Ovary (tissue), 9 donors: ENCODE results near the gene MCMBP. TPM values are rescaled to one million over a fixed set of nuclear protein-coding genes. Genes with fewer than 3 reads are reported as not detected.
"Not testable (repeated sequence)": the region's sequence is repeated elsewhere in the genome, so short reads cannot be mapped to it uniquely, and the experiment has no call there.

Experiments
- DNase-seq, 5 donors: peaks; one replicate each; pipeline ENCODE4 v3.0.0-alpha.2; 2019 to 2020
- H3K27ac ChIP-seq, 2 donors: fragments of 200-600 bp; one replicate each; pipeline versions ENCODE4 v1.5.1 to v1.8.0; 2019 to 2022
- H3K27me3 ChIP-seq: fragments of 200-600 bp; one replicate; pipeline ENCODE4 v1.8.0; 2022
- H3K36me3 ChIP-seq: fragments of 200-600 bp; sonication (generic); one replicate; pipeline ENCODE4 v1.5.1; 2019
- H3K4me1 ChIP-seq: one replicate; pipeline ENCODE4 v1.8.1; 2013; ENCODE audit warnings: mild to moderate bottlenecking, moderate library complexity; ENCODE audit not compliant: insufficient read depth
- H3K4me3 ChIP-seq: fragments of 200-600 bp; sonication (generic); one replicate; pipeline ENCODE4 v1.5.1; 2017
- H3K9me3 ChIP-seq, 2 donors: fragments of 200-600 bp in 1 of 2; sonication (generic) in 1 of 2; one replicate each; pipeline versions ENCODE4 v1.5.1 to v1.8.1; 2013 to 2019; ENCODE audit warnings: mild to moderate bottlenecking in 1 of 2, moderate library complexity in 1 of 2
- CTCF ChIP-seq, 3 donors: fragments of 450-650 bp in 2 of 3; fragments of 200-600 bp in 1 of 3; IDR thresholded peaks; one replicate each; pipeline versions ENCODE4 v1.5.1 to v1.8.0; 2016 to 2022; ENCODE audit warnings: antibody characterized with exemption in 3 of 3, mild to moderate bottlenecking in 1 of 3
- EP300 ChIP-seq: sonication (generic); formaldehyde crosslinking; IDR thresholded peaks from one replicate; pipeline ENCODE4 v1.6.1; 2017; ENCODE audit warnings: antibody characterized with exemption
- POLR2A ChIP-seq: fragments of 450-650 bp; IDR thresholded peaks from one replicate; pipeline ENCODE4 v1.6.1; 2017; ENCODE audit warnings: antibody characterized with exemption, mild to moderate bottlenecking, moderate library complexity
- WGBS, 3 donors: extraction: QIAGEN DNeasy Blood & Tissue Kit in 1 of 3; methylation state at CpG; one replicate each; pipeline versions ENCODE4 v1.1.5 to v1.1.7; 2013 to 2017; 5-methylcytosine and 5-hydroxymethylcytosine counted together
- intact Hi-C, 4 donors: fragments of 100-400 bp; cut with DNase I; formaldehyde crosslinking; loops; one replicate each; pipeline versions ENCODE4 v1.11.0 to v1.15.1; 2022 to 2023
- polyA plus RNA-seq, 2 donors: library from polyadenylated mRNA; stranded (reverse); fragments of 200-250 nt in 1 of 2; fragments of 350-450 nt in 1 of 2; fragmentation: Illumina TruSeq in 1 of 2; extraction: RNeasy Lipid Tissue Mini Kit (QIAGEN cat#74804) in 1 of 2; gene quantifications; one replicate each; pipeline ENCODE4 v1.2.3, GENCODE V29; 2013 to 2014
- total RNA-seq, 7 donors: library from RNA; depleted of rRNA in 2 of 7; stranded (reverse); fragments of >200 nt in 2 of 7; fragmentation: NEBNext Ultra II Directional in 3 of 7; extraction: Animal tissue kit (Norgen Biotek cat#: 25700) in 3 of 7; gene quantifications; one replicate each; pipeline versions ENCODE4 v1.1.0 to v1.2.4, GENCODE V29; 2016 to 2023
- donor health status: DM: no; HTN: no; CAD: no; lungs with moderate emphysema.
- donor health status: DM: no; HTN: no; CAD: no.
- donor health status: Bipolar disorder and iron deficiency.
- donor health status: DM: yes; HTN: yes; CAD: no.
- donor health status: DM: no; HTN: no; CAD: no.
- donor health status: DM: yes; HTN: yes; CAD: no.

Gene MCMBP
- total and polyA plus RNA-seq, 9 donors: 31.7 to 61.0 (median 50.6) TPM

GRCh38 chr10:119801176-119801575, 71.5 kb downstream of the MCMBP start:
- H3K36me3 ChIP-seq: no peaks in the 10 kb centered on the region
- H3K4me1 ChIP-seq: no peaks in the 10 kb centered on the region
- no peak for DNase-seq
- H3K27ac ChIP-seq: no peak overlapping the region
- WGBS, 3 donors: 94 to 98% (median 94%) methylated on average over 2 of the region's 2 CpGs
- intact Hi-C loops: no loop called here
- no peak overlapping the region for H3K4me3 ChIP-seq
- no peaks in the 10 kb centered on the region for H3K27me3 ChIP-seq
- no peaks in the 10 kb centered on the region for H3K9me3 ChIP-seq
- TF ChIP-seq EP300 (no peak), CTCF (IDR thresholded peaks at IDR 0.05) (no peak), POLR2A (no peak)

- H3K4me3 ChIP-seq: no peak overlapping the region
- TF ChIP-seq CTCF (IDR thresholded peaks at IDR 0.05) (no peak), EP300 (no peak), POLR2A (no peak)
- no peak overlapping the region for H3K27ac ChIP-seq
- DNase-seq: no peak
- H3K9me3 ChIP-seq: no peaks in the 10 kb centered on the region
- H3K36me3 ChIP-seq: no peaks in the 10 kb centered on the region
- H3K4me1 ChIP-seq: no peaks in the 10 kb centered on the region
- intact Hi-C loops: no loop called here
- WGBS, 3 donors: 83 to 95% (median 93%) methylated on average over 5 to 6 of the region's 6 CpGs
- H3K27me3 ChIP-seq: no peaks in the 10 kb centered on the region
Observed at GRCh38 chr10:119796039-119796438, 76.6 kb downstream of the MCMBP start.

- H3K27me3 ChIP-seq, H3K4me3 ChIP-seq, H3K9me3 ChIP-seq, H3K4me1 ChIP-seq, intact Hi-C loops, H3K27ac ChIP-seq, DNase-seq, H3K36me3 ChIP-seq: not testable (repeated sequence)
- 94 to 96% methylated on average over 5 to 31 of the region's 32 CpGs; no CpG with 5 or more reads in 1 of the 3 donors for WGBS, 3 donors
Observed at GRCh38 chr10:119795101-119795500, 77.5 kb downstream of the MCMBP start.

- 66 to 70% (median 68%) methylated on average over 5 of the region's 5 CpGs for WGBS, 3 donors
- H3K4me1 ChIP-seq: no peaks in the 10 kb centered on the region
Observed at GRCh38 chr10:119786117-119786769, 86.4 kb downstream of the MCMBP start.

More at GRCh38 chr10:119786117-119786769, 86.4 kb downstream of the MCMBP start:
- Histone ChIP-seq H3K27me3 (no peaks in the 10 kb centered on the region), H3K4me3 (no peak overlapping the region), H3K36me3 (no peaks in the 10 kb centered on the region), H3K27ac (no peak overlapping the region), H3K9me3 (no peaks in the 10 kb centered on the region)
- intact Hi-C loops: no loop called here
- TF ChIP-seq EP300 (no peak), CTCF (IDR thresholded peaks at IDR 0.05) (no peak), POLR2A (no peak)
- DNase-seq: no peak
